IMR-90 (cell line): Measurements from ENCODE around the gene OR2A25. TPM values are rescaled to one million over a fixed set of nuclear protein-coding genes. Genes with fewer than 3 reads are reported as not detected.

Experiments used
- ATAC-seq: fragments of 200-7000 bp; cut with Tn5 transposase; 2 replicates; pipeline ENCODE4 v1.9.1; 2020; ENCODE audit warnings: low read depth, mild to moderate bottlenecking, moderate library complexity
- BruUV-seq: library from RNA; stranded (reverse); fragments of 400-500 nt; replicated peaks from 2 replicates; lab custom pipeline; 2021; lab: Mats Ljungman, UMichigan
- CTCF ChIA-PET: fragments of 300-600 bp; formaldehyde crosslinking; extraction: SDS; loops from one replicate; lab custom pipeline; 2021; ENCODE audit warnings: antibody characterized with exemption; lab: Yijun Ruan, JAX
- POLR2A ChIA-PET: fragments of 300-600 bp; sonication (Branson Sonifier 250); formaldehyde crosslinking; loops from one replicate; lab custom pipeline; 2022; ENCODE audit warnings: antibody characterized with exemption; ENCODE audit not compliant: unreplicated experiment; lab: Charles Lee
- DNase-seq: peaks from one replicate; pipeline ENCODE4 v3.0.0; 2013
- H2AFZ ChIP-seq: replicated peaks from 2 replicates; pipeline ENCODE3; 2013; ENCODE audit warnings: low read length, mild to moderate bottlenecking; ENCODE audit not compliant: poor library complexity
- H2AK5ac ChIP-seq: 2 replicates; pipeline ENCODE4 v1.6.1; 2013; ENCODE audit warnings: low read depth, low read length, inconsistent platforms
- H2AK9ac ChIP-seq: replicated peaks from 2 replicates; pipeline ENCODE3; 2013; ENCODE audit warnings: mild to moderate bottlenecking, low read depth, low read length, moderate library complexity; ENCODE audit not compliant: poor library complexity
- H2BK120ac ChIP-seq: 2 replicates; pipeline ENCODE4 v1.6.1; 2013; ENCODE audit warnings: low read depth, low read length, inconsistent platforms
- H2BK15ac ChIP-seq: 3 replicates; pipeline ENCODE4 v1.6.1; 2013; ENCODE audit warnings: low read depth, low read length, inconsistent platforms
- H2BK20ac ChIP-seq: 2 replicates; pipeline ENCODE4 v1.6.1; 2013; ENCODE audit warnings: low read depth, mild to moderate bottlenecking, inconsistent platforms, low read length, moderate library complexity
- H2BK5ac ChIP-seq: 2 replicates; pipeline ENCODE4 v1.6.1; 2013; ENCODE audit warnings: mild to moderate bottlenecking, low read depth, low read length, inconsistent platforms; ENCODE audit not compliant: poor library complexity, severe bottlenecking
- H3K14ac ChIP-seq: replicated peaks from 2 replicates; pipeline ENCODE4 v1.6.1; 2013; ENCODE audit warnings: low read depth, low read length, inconsistent platforms
- H3K18ac ChIP-seq: 2 replicates; pipeline ENCODE4 v1.6.1; 2013; ENCODE audit warnings: low read depth, low read length, control low read depth
- H3K23ac ChIP-seq: 2 replicates; pipeline ENCODE4 v1.6.1; 2013; ENCODE audit warnings: low read depth, low read length, inconsistent platforms
- H3K27ac ChIP-seq: 2 replicates; pipeline ENCODE4 v1.5.1; 2013; ENCODE audit warnings: mild to moderate bottlenecking, control low read depth, low read length; ENCODE audit not compliant: insufficient read depth
- H3K27me3 ChIP-seq: 2 replicates; pipeline ENCODE4 v1.6.1; 2013; ENCODE audit warnings: low read length; ENCODE audit not compliant: control insufficient read depth, insufficient read depth
- H3K36me3 ChIP-seq: 2 replicates; pipeline ENCODE4 v1.6.1; 2013; ENCODE audit warnings: low read length, mixed read lengths; ENCODE audit not compliant: control insufficient read depth, insufficient read depth
- H3K4ac ChIP-seq: 2 replicates; pipeline ENCODE4 v1.6.1; 2013; ENCODE audit warnings: low read depth, low read length, inconsistent platforms
- H3K4me1 ChIP-seq: 2 replicates; pipeline ENCODE4 v1.6.1; 2013; ENCODE audit warnings: low read length, mixed read lengths; ENCODE audit not compliant: control insufficient read depth, insufficient read depth
- H3K4me2 ChIP-seq: 2 replicates; pipeline ENCODE4 v1.6.1; 2013; ENCODE audit warnings: low read depth, mild to moderate bottlenecking, control low read depth, low read length, moderate library complexity
- H3K4me3 ChIP-seq: 2 replicates; pipeline ENCODE4 v1.5.1; 2013; ENCODE audit warnings: low read depth, mild to moderate bottlenecking, control low read depth, low read length, moderate library complexity; ENCODE audit not compliant: insufficient read depth
- H3K56ac ChIP-seq: 2 replicates; pipeline ENCODE4 v1.6.1; 2013; ENCODE audit warnings: low read length, inconsistent platforms; ENCODE audit not compliant: insufficient read depth; ENCODE audit errors: extremely low read depth
- H3K79me1 ChIP-seq, 2 experiments: 2 replicates each; pipeline ENCODE4 v1.6.1; 2013; ENCODE audit warnings: low read length in 2 of 2, inconsistent platforms in 1 of 2, low read depth in 1 of 2
- H3K9ac ChIP-seq: 2 replicates; pipeline ENCODE4 v1.6.1; 2013; ENCODE audit warnings: low read depth, low read length, control low read depth
- H3K9me1 ChIP-seq: 2 replicates; pipeline ENCODE4 v1.6.1; 2013; ENCODE audit warnings: low read length, inconsistent platforms; ENCODE audit not compliant: insufficient read depth
- H3K9me3 ChIP-seq: 2 replicates; pipeline ENCODE4 v1.6.1; 2013; ENCODE audit warnings: low read length; ENCODE audit not compliant: control insufficient read depth, insufficient read depth
- H4K20me1 ChIP-seq: 2 replicates; pipeline ENCODE4 v1.6.1; 2013; ENCODE audit warnings: low read length, inconsistent platforms; ENCODE audit not compliant: insufficient read depth
- H4K5ac ChIP-seq: 2 replicates; pipeline ENCODE4 v1.6.1; 2013; ENCODE audit warnings: mild to moderate bottlenecking, low read depth, low read length, control low read depth
- H4K8ac ChIP-seq, 2 experiments: 2 replicates each; pipeline ENCODE4 v1.6.1; 2013; ENCODE audit warnings: low read depth in 2 of 2, low read length in 2 of 2, control low read depth in 1 of 2, inconsistent platforms in 1 of 2
- H4K91ac ChIP-seq: 2 replicates; pipeline ENCODE4 v1.6.1; 2013; ENCODE audit warnings: low read depth, low read length, inconsistent platforms; ENCODE audit not compliant: insufficient read depth
- CEBPB ChIP-seq: IDR thresholded peaks from 2 replicates; pipeline ENCODE4 v1.6.1; 2012; ENCODE audit warnings: low read depth, low read length, improper control_type of control experiment
- FOS ChIP-seq: fragments of 150-350 bp; IDR thresholded peaks from 2 replicates; pipeline ENCODE4 v1.6.1; 2016; ENCODE audit warnings: low read depth, low read length
- MAFK ChIP-seq: IDR thresholded peaks from 2 replicates; pipeline ENCODE4 v1.6.1; 2012; ENCODE audit warnings: low read depth, low read length, improper control_type of control experiment
- MAZ ChIP-seq: IDR thresholded peaks from 2 replicates; pipeline ENCODE4 v1.6.1; 2012; ENCODE audit warnings: low read depth, mild to moderate bottlenecking, low read length, improper control_type of control experiment, moderate library complexity, borderline replicate concordance
- MXI1 ChIP-seq: IDR thresholded peaks from 2 replicates; pipeline ENCODE4 v1.6.1; 2012; ENCODE audit warnings: low read depth, mild to moderate bottlenecking, low read length, moderate library complexity, borderline replicate concordance
- NFE2L2 ChIP-seq: fragments of 150-350 bp; IDR thresholded peaks from 2 replicates; pipeline ENCODE4 v1.6.1; 2016; ENCODE audit warnings: low read depth, mild to moderate bottlenecking, low read length
- POLR2A ChIP-seq: IDR thresholded peaks from 2 replicates; pipeline ENCODE4 v1.6.1; 2012; ENCODE audit warnings: mild to moderate bottlenecking, low read depth, low read length
- RAD21 ChIP-seq: IDR thresholded peaks from 2 replicates; pipeline ENCODE4 v1.6.1; 2012; ENCODE audit warnings: low read length, improper control_type of control experiment
- RCOR1 ChIP-seq: IDR thresholded peaks from 2 replicates; pipeline ENCODE4 v1.6.1; 2012; ENCODE audit warnings: mild to moderate bottlenecking, low read length, improper control_type of control experiment; ENCODE audit not compliant: insufficient replicate concordance
- RFX5 ChIP-seq: IDR thresholded peaks from 2 replicates; pipeline ENCODE4 v1.8.0; 2012; ENCODE audit warnings: low read depth, mild to moderate bottlenecking, low read length, moderate library complexity
- WGBS, 2 experiments: methylation state at CpG; one replicate each; pipeline versions ENCODE4 v1.1.5 to v1.1.7; 2013; ENCODE audit warnings: missing lambda C conversion rate in 2 of 2; ENCODE audit not compliant: insufficient read length in 1 of 2; ENCODE audit errors: extremely low coverage in 2 of 2; 5-methylcytosine and 5-hydroxymethylcytosine counted together
- dilution Hi-C: fragments of 300-500 bp; cut with HindIII; formaldehyde crosslinking; loops from one replicate; pipeline ENCODE4 v1.14.3; 2018; ENCODE audit warnings: low sequenced_read_pairs; ENCODE audit not compliant: unreplicated experiment
- in situ Hi-C: fragments of 300-500 bp; cut with MboI; formaldehyde crosslinking; loops from 3 replicates; pipeline ENCODE4 v1.14.3; 2019; ENCODE audit warnings: low sequenced_read_pairs, inconsistent platforms, mixed read lengths
- intact Hi-C: fragments of 100-400 bp; cut with micrococcal nuclease; formaldehyde crosslinking; loops from 2 replicates; pipeline ENCODE4 v1.10.0; 2022
- polyA plus RNA-seq, 3 experiments: library from polyadenylated mRNA; depleted of rRNA; stranded (reverse); fragments of >200 nt; gene quantifications; 2 replicates each; pipeline ENCODE4 v1.2.3, GENCODE V29; 2012; ENCODE audit warnings: low replicate concordance in 1 of 3
- total RNA-seq: library from RNA; depleted of rRNA; stranded (reverse); fragments of >200 nt; gene quantifications from 2 replicates; pipeline ENCODE4 v1.2.3, GENCODE V29; 2012
- TF ChIP-seq, protein P1 (sequence below): fragments of 150-350 bp; IDR thresholded peaks from 2 replicates; pipeline ENCODE4 v1.6.1; 2017; ENCODE audit warnings: mild to moderate bottlenecking, antibody characterized with exemption, low read length, low read depth
- TF ChIP-seq, protein P2 (sequence below): fragments of 150-350 bp; IDR thresholded peaks from 2 replicates; pipeline ENCODE4 v1.6.1; 2016; ENCODE audit warnings: low read depth, mild to moderate bottlenecking, low read length, moderate library complexity, borderline replicate concordance
- TF ChIP-seq, protein P3 (sequence below): conservative IDR thresholded peaks from 2 replicates; pipeline ENCODE4 v1.5.1; 2012; ENCODE audit warnings: mild to moderate bottlenecking, low read depth, low read length, improper control_type of control experiment

The OR2A25 gene
- total and polyA plus RNA-seq, 2 of the 4 experiments (the other 2 are of a cell fraction), result not detected

DNA sequence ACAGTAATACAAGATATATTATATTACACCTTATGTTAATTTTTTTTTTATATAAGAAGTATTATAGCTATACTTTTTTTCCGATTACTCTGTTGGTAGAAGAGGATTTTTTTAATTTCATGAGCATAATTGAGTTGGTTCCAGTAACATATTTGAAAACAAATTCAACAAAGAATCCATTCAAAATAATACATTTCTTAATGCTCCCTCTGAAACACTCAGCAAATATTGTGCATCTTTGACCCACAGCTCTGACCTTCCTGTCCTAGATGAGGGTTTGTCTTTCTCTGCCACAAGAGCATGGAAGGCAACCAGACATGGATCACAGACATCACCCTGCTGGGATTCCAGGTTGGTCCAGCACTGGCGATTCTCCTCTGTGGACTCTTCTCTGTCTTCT, 39.7 kb downstream of the OR2A25 start, which contains the start of gene OR2A2:
Gene OR2A2, plus strand, starts transcription at position 301 of the 400 bp plus-strand sequence. Its CDS starts 0 bp downstream, at position 301.
- H4K8ac ChIP-seq, result no peak within 1 kb of the TSS
- H3K79me1 ChIP-seq, result no peaks in the 10 kb centered on the region
- H3K4me2 ChIP-seq, result no peak within 1 kb of the TSS
- no peaks in the 10 kb centered on the region for H3K36me3 ChIP-seq
- ChIA-PET CTCF (no interaction called here), POLR2A (no interaction called here)
- H2BK5ac ChIP-seq, result no peak within 1 kb of the TSS
- ATAC-seq (no peak), DNase-seq (no peak)
- H2AFZ ChIP-seq, result no peak within 1 kb of the TSS
- no peak within 1 kb of the TSS for H4K5ac ChIP-seq
- intact Hi-C loops, result no loop called here
- no TSS peak for BruUV-seq
- H4K20me1 ChIP-seq, result no peaks in the 10 kb centered on the region
- no peak within 1 kb of the TSS for H2BK15ac ChIP-seq
- no peaks in the 10 kb centered on the region for H3K27me3 ChIP-seq
- no peak for TF ChIP-seq FOS
- TF ChIP-seq RAD21, result no peak
- no peak for TF ChIP-seq POLR2A
- TF ChIP-seq, protein P1, sequence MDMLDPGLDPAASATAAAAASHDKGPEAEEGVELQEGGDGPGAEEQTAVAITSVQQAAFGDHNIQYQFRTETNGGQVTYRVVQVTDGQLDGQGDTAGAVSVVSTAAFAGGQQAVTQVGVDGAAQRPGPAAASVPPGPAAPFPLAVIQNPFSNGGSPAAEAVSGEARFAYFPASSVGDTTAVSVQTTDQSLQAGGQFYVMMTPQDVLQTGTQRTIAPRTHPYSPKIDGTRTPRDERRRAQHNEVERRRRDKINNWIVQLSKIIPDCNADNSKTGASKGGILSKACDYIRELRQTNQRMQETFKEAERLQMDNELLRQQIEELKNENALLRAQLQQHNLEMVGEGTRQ, result no peak
- TF ChIP-seq MAZ, result no peak
- no peak for TF ChIP-seq RFX5
- no peak for TF ChIP-seq NFE2L2
- TF ChIP-seq MAFK, result no peak
- no peak for TF ChIP-seq RCOR1
- no peak for TF ChIP-seq MXI1
- TF ChIP-seq, protein P2, sequence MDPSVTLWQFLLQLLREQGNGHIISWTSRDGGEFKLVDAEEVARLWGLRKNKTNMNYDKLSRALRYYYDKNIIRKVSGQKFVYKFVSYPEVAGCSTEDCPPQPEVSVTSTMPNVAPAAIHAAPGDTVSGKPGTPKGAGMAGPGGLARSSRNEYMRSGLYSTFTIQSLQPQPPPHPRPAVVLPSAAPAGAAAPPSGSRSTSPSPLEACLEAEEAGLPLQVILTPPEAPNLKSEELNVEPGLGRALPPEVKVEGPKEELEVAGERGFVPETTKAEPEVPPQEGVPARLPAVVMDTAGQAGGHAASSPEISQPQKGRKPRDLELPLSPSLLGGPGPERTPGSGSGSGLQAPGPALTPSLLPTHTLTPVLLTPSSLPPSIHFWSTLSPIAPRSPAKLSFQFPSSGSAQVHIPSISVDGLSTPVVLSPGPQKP, result no peak
- TF ChIP-seq CEBPB, result no peak
- TF ChIP-seq, protein P3, sequence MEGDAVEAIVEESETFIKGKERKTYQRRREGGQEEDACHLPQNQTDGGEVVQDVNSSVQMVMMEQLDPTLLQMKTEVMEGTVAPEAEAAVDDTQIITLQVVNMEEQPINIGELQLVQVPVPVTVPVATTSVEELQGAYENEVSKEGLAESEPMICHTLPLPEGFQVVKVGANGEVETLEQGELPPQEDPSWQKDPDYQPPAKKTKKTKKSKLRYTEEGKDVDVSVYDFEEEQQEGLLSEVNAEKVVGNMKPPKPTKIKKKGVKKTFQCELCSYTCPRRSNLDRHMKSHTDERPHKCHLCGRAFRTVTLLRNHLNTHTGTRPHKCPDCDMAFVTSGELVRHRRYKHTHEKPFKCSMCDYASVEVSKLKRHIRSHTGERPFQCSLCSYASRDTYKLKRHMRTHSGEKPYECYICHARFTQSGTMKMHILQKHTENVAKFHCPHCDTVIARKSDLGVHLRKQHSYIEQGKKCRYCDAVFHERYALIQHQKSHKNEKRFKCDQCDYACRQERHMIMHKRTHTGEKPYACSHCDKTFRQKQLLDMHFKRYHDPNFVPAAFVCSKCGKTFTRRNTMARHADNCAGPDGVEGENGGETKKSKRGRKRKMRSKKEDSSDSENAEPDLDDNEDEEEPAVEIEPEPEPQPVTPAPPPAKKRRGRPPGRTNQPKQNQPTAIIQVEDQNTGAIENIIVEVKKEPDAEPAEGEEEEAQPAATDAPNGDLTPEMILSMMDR, result no peak
- H4K91ac ChIP-seq, result no peak within 1 kb of the TSS
- no CpG with 5 or more reads among the region's 2 CpGs for WGBS, 2 experiments
- H3K56ac ChIP-seq, result no peak within 1 kb of the TSS
- no peak within 1 kb of the TSS for H3K4me3 ChIP-seq
- no peaks in the 10 kb centered on the region for H3K9me3 ChIP-seq
- H3K23ac ChIP-seq, result no peak within 1 kb of the TSS
- no peak within 1 kb of the TSS for H3K18ac ChIP-seq
- H3K9ac ChIP-seq, result no peak within 1 kb of the TSS
- no peak within 1 kb of the TSS for H2AK5ac ChIP-seq
- no peak within 1 kb of the TSS for H2BK120ac ChIP-seq
- no peaks in the 10 kb centered on the region for H3K9me1 ChIP-seq
- H3K27ac ChIP-seq, result no peak within 1 kb of the TSS
- no peak within 1 kb of the TSS for H3K14ac ChIP-seq
- in situ Hi-C loops, result no loop called here
- no peak within 1 kb of the TSS for H2BK20ac ChIP-seq
- no peak within 1 kb of the TSS for H3K4ac ChIP-seq
- dilution Hi-C loops, result no loop called here
- no peak within 1 kb of the TSS for H2AK9ac ChIP-seq
- no peaks in the 10 kb centered on the region for H3K4me1 ChIP-seq
